HG02610 (cell line): ENCODE measurements around the gene RAB4A.

Experiments
- ATAC-seq: cut with Tn5 transposase; IDR thresholded peaks from one replicate; pipeline ENCODE4 v1.9.1; 2021; ENCODE audit warnings: mild to moderate bottlenecking, moderate library complexity; ENCODE audit not compliant: unreplicated experiment

The RAB4A gene

GRCh38 chr1:229243638-229244037 lies 27.3 kb upstream of the RAB4A start:
- ATAC-seq = no peak

GRCh38 chr1:229244091-229244490 lies 26.8 kb upstream of the RAB4A start:
- no peak for ATAC-seq

- no peak for ATAC-seq
Observed at GRCh38 chr1:229247871-229248270, 23.0 kb upstream of the RAB4A start.

GRCh38 chr1:229248821-229249817 lies 21.8 kb upstream of the RAB4A start:
- ATAC-seq = no peak

GRCh38 chr1:229249854-229250644 lies 20.9 kb upstream of the RAB4A start:
- no peak for ATAC-seq

GRCh38 chr1:229251185-229251584 lies 19.7 kb upstream of the RAB4A start:
- ATAC-seq = no peak

GRCh38 chr1:229252228-229252984 lies 18.5 kb upstream of the RAB4A start:
- ATAC-seq = no peak

- peak; percentile 42 for ATAC-seq
Observed at GRCh38 chr1:229253151-229253974, 17.5 kb upstream of the RAB4A start.

GRCh38 chr1:229254910-229255541 lies 15.9 kb upstream of the RAB4A start:
- no peak for ATAC-seq

GRCh38 chr1:229258031-229258756 lies 12.7 kb upstream of the RAB4A start:
- ATAC-seq = peak; percentile 43

- no peak for ATAC-seq
Observed at GRCh38 chr1:229258757-229259060, 12.2 kb upstream of the RAB4A start.

GRCh38 chr1:229260297-229260696 lies 10.6 kb upstream of the RAB4A start:
- no peak for ATAC-seq

GRCh38 chr1:229262239-229262638 lies 8.7 kb upstream of the RAB4A start:
- ATAC-seq = no peak

- ATAC-seq = no peak
Observed at GRCh38 chr1:229263254-229263653, 7.7 kb upstream of the RAB4A start.

GRCh38 chr1:229264068-229264467 lies 6.8 kb upstream of the RAB4A start:
- no peak for ATAC-seq

- no peak for ATAC-seq
Observed at GRCh38 chr1:229264487-229264886, 6.4 kb upstream of the RAB4A start.

- ATAC-seq = no peak
Observed at GRCh38 chr1:229266274-229266673, 4.6 kb upstream of the RAB4A start.

GRCh38 chr1:229266832-229267500 lies 3.9 kb upstream of the RAB4A start:
- ATAC-seq = no peak

- no peak for ATAC-seq
Observed at GRCh38 chr1:229268505-229268904, 2.4 kb upstream of the RAB4A start.
